SW480 (cell line): ENCODE data around the gene SLC8A3.
"Not testable (repeated sequence)": the region's sequence is repeated elsewhere in the genome, so short reads cannot be mapped to it uniquely, and the experiment has no call there.

Experiments used
- DNase-seq: peaks from one replicate; pipeline ENCODE4 v3.0.0-alpha.2; 2016; ENCODE audit warnings: low spot score

Gene SLC8A3, protein sequence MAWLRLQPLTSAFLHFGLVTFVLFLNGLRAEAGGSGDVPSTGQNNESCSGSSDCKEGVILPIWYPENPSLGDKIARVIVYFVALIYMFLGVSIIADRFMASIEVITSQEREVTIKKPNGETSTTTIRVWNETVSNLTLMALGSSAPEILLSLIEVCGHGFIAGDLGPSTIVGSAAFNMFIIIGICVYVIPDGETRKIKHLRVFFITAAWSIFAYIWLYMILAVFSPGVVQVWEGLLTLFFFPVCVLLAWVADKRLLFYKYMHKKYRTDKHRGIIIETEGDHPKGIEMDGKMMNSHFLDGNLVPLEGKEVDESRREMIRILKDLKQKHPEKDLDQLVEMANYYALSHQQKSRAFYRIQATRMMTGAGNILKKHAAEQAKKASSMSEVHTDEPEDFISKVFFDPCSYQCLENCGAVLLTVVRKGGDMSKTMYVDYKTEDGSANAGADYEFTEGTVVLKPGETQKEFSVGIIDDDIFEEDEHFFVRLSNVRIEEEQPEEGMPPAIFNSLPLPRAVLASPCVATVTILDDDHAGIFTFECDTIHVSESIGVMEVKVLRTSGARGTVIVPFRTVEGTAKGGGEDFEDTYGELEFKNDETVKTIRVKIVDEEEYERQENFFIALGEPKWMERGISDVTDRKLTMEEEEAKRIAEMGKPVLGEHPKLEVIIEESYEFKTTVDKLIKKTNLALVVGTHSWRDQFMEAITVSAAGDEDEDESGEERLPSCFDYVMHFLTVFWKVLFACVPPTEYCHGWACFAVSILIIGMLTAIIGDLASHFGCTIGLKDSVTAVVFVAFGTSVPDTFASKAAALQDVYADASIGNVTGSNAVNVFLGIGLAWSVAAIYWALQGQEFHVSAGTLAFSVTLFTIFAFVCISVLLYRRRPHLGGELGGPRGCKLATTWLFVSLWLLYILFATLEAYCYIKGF

DNA sequence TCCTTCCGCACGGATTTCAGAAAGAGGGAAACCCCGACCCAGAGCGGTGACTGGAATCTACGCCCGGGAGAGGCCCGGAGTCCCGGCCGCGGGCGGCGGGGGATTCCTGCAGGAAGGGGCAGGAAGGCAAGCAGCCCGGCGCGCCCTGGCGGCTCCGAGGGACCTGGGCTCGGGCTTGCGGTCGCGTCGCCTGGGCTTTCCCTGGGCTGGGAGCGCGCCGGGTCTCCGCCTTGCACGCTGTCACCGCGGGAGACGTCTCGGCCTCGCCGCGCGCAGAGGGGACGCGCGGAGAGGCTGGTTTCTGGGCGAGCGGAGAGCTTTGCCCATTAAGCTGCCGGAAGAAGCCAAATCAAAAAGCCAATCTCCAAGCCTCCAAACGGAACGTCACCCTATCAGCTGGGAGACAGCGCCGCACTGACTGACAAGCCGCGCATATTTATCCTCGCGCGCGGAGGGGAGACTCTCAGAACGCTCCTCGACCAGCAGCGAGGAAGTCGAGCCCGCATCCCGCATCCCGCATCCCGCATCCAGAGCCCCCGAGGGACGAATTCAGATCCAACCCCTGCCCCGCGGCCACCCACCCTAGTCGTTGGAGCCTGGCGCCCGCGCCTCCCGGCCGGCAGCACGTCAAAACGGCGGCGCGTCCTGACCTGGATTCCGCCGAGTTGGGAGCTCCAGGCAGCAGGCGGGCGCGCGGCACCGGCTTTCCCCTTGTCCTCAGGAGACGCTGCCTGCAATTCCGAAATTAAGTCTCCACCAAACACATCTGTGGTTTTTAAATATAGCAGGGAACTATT, at the start of gene SLC8A3:
Gene SLC8A3, minus strand, starts transcription at position 293 of the 797 bp plus-strand sequence. CDS start 20,529 bp downstream, outside the sequence.
- DNase-seq, result peak; percentile 68

DNA sequence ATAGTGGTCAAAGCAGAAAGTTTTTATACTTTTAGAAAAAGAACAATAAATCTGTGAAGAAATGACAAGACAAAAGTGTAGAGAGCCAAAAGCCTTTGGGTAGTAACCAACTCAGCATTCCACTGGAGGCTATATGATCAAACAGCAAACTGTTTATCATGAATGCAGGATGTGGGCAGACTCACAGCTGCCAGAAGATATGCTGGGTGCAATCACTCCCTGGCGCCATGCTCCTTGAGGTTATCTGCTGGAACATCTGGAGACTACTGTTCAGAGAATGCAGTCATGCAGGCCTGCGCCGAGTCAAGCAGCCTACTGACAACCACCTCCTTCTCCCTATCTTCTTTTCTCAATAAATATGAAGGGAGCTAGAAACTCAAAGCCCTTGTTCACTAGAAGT, 49.0 kb upstream of the SLC8A3 start:
- no peak for DNase-seq

DNA sequence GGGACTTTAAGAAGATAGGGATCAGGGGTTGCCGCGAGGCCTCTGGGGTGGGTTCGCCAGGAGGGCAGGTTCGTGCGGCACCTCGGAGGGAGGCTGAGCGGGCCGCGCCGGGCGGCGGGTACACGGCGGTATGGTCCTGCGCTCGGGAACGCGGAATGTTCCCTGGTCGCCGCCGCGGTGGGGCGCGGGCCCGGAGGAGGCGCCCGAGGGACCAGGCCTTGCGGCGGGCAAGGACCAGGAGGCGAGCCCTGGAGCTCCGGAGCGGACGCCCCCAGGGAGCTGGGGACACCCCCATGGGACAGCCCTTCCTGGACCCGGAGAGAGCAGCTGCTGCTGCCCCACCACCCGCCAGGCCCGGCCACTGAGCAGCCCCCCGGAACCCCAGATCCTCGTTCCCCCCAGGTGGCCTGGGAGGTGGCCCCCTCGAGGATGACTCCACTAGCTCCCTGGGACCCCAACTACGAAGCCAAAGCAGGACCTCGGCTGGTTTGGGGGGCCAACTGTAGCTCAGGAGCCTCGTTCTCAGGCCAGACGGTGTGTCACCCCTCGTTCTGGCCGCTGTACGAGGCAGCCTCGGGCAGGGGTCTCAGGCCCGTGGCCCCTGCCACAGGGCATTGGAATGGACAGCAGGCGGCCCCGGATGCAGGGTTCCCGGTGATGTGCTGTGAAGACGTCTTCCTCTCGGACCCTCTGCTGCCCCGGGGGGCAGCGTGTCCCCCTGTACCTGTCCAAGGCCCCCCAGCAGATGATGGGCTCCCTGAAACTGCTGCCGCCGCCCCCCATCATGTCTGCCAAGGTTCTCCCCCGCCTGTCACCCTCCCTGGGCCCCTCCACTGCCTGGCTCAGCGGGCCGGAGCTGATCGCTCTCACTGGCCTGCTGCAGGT, 45.6 kb upstream of the SLC8A3 start:
- DNase-seq, result no peak

DNA sequence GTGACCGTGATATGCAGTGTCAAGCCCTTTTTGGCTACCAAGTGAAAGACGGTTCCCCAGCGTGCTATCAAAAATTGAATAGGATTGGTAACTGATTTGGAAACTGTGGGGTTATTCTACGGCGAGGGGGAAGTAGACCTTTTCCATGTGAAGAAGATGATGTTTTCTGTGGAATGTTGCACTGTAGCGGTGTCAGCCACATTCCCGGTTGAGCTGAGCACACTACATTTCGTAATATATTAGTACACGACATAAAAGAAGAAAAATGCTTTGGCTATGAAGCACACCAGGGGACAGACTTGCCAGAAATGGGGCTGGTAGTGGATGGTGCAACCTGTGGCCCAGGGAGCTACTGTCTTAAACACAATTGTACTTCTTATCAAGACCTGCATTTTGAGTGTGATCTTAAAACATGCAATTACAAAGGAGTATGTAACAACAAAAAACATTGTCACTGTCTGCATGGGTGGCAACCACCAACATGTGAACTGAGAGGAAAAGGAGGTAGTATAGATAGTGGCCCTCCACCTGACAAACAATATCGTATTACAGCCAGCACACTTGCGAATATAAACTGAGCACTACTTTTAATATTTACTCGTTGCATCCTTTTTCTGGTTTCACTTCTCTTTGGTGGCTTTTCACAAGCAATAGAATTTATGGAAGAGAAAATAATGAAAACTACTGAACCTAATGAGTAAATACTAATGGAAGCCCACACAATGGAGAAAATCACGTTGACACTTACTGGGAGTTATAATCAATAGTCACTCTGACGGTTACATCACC, 43.2 kb upstream of the SLC8A3 start:
- not testable (repeated sequence) for DNase-seq

DNA sequence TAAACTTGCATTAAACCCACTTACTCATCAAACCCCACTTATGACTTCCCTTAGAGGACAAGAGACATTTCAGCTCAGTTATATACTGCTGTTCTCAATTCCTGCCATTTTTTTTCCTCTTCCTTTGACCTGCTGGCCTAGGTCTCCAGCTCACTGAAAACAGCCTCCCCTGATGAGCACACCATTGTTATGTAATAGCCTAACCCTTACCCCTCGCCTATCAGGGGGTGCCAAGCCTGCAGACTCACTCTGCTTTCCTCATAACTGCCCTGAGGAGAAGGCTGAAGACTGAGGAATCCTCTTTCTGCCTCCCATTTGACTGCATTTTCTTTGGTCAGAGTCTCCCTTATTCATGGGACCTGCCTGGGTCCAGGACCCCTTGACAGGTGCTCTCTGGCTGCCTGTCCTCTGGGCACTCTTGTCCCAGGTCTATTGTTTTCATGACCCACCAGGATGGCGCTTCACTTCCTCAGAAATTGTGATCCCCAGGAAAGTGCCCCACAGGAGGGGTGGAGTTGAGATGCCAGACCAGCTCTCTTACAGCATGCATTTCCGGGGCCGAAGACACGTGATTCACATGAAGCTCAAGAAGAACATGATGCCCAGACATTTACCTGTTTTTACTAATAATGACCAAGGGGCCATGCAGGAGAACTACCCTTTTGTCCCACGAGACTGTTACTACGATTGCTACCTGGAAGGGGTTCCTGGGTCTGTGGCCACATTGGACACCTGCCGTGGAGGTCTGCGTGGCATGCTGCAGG, 41.3 kb upstream of the SLC8A3 start:
- DNase-seq, result not testable (repeated sequence)

DNA sequence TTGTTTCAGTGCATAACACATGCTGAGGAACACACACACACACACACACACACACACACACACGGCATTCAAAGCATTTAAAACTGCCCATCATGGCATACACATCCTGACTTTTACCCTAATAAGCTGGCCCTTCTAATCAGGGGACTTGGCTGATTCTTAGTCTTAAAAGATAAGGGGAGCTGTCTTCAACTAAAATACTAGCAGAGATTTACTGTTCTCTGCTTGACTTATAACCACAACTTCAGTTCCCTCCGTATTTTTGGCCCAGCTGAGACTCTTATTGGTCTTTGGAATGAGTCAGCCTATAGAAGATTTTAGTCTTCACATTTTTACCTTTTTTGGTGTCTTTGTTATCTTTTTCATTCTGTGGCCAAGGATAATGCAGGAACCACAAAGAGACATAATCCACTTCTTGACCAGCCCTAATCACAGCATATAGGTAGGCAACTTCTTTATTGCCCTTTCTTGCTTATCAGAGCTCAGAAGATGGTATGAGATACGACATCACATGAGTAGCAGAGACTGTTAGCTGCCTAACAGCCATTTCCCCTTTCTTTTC, 25.1 kb upstream of the SLC8A3 start:
- DNase-seq, result no peak

DNA sequence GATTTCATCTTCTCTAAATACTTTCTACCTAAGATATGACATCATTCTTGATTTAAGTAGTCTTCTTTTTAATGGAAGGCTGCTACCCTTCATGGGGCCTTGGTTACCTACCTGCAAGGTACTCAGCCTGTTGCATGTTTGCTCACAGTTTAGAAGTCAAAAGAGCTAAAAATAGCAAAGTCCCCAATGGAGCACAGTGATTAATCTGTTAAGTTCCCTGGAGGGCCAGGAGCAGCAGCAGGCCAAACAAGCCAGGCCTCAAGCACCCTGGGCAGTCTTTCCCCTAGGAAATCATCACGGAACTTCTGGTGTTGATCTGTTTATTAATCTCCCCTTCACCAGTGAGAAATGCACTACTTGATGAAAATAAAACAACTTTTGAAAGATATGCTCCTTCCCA, 24.0 kb upstream of the SLC8A3 start:
- DNase-seq, result no peak

DNA sequence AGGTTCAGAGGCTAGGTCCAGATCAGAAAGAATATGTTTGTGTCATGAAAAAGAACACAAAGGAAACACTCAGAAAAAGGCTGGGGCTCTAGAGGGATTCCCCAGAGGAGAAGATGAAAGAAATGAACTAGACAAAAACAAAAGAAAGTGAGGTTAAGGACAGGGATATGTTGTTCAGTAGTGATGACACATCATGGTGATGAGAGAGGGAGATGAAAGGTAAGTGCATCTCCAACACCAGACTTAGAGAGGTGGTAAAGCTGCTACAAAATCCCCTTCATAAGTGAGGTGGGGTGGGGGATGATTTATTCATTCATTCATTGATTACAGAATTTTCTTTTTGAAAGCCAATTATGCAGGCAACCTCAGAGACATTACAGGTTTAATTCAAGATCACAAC, 19.6 kb upstream of the SLC8A3 start:
- no peak for DNase-seq

DNA sequence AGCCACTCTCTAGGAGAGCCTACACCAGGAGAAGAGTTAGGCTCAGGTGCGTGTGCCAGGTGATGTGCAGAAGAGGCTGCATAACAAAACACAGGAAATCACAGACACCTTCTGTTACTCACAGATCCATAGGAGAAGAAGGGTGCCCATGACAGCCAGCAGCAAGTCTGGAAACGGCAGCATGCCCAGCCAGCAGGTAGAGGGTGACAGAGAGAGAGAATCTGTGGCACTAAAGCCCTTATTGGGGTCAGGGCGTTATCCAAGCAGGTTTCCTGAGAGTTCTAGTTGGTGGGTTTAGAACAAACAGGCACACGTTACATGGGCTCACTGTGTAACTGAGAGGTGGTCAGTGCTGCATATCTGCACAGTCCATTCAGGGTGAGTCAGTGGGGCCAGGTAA, 14.9 kb upstream of the SLC8A3 start:
- DNase-seq, result no peak

DNA sequence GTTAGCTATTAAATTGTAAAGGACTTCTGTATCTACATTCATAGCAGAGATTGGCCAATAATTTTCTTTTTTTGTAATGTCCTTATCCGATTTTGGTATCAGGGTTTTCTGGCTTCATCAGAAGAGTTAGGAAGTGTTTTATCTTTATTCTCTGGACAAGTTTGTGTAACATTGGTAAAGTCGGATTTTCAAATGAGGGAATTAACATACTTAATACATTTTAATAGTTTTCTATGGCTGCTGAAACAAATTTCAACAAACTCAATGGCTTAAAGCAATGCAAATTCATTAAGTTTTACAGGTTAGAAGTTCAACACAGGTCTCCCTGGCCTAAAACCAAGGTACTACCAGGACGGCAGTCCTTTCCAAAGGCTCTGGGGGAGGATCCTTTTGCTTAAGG, 13.2 kb upstream of the SLC8A3 start:
- no peak for DNase-seq

DNA sequence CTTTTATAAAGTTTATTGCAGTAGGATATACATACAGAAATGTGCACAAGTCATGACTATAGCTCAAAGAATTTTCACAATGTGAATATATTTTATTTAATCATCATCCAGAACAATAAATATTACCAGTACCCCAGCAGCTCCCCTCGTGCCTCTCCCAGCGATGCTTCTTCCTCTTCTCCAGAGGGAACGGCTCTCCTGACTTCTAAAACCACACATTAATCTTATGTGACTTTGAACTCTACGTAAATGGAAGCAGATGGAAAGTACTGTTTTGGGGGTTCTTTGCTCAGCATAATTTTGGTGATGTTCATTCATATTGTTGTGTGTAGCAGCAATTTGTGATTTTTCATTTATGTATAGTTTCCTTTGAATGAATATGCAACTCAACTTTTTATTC, 4.6 kb upstream of the SLC8A3 start:
- DNase-seq, result no peak

DNA sequence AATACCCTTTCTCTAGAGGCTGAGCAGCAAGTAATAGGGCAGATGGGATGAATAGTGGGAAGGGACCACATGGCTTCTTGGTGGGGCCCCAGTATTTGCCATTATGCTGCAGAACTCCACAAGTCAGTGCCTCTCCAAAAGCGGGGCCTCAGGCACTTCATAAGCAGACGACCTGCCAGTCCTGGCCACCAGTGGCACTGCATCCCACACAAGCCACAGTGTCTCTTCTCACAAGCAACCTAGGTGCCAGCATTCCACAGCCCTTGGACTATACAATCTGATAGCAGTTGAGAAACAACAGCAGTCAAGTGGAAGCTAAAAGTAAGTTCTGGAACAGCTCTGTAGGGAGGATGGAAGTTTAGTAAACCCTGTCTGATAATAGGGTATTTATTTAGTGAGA, 4.2 kb upstream of the SLC8A3 start:
- DNase-seq, result peak; percentile 37

DNA sequence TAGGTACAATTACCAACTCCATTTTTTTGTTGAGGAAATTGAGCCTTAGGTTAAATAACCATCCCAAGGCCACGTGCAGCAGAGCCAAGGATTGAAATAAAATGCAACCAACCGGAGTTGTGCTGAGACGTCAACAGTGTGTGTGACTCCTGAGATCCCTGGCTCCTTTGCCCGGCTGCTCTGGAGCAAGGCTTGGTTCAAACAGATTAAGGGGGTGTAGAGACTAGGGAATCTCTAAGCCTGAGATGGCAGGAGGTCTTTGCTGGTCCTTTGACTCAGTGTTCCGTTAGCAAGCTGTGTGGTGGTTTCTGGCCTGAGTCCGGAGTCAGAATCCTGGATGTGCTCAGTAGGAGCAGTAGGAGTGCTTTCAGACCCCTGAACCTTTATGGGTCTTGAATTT, 1.4 kb upstream of the SLC8A3 start:
- no peak for DNase-seq

DNA sequence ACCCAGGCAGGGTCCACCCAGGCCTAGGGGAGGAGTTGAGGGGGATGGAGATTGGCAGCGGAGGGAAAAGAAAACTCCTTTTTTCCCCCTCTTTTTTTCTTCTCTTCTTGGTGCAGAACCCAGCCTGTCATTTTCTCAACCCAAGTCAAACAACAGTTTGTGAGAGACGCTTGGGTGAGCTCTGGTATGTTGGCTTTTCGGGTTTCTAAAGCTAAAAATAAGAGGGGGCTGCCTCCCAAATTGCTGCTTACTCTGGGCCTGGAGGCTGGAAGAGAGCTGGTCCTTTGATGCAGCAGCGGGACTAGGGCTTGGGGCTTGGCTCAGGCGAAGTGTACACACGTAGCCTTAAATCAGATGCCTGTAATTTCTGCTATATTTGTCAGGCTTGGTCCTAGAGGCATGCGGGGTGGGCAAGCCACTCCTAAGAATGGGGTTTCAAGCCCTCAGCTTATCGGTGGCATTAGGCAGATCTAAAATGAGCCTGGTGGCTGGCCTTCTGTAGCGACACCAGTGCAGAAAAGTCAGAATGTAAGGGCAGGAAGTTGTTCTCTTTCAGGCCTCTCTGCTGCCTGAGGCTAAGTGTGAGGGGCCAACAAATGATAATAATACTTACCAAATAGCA, 816 bp upstream of the SLC8A3 start:
- no peak for DNase-seq

DNA sequence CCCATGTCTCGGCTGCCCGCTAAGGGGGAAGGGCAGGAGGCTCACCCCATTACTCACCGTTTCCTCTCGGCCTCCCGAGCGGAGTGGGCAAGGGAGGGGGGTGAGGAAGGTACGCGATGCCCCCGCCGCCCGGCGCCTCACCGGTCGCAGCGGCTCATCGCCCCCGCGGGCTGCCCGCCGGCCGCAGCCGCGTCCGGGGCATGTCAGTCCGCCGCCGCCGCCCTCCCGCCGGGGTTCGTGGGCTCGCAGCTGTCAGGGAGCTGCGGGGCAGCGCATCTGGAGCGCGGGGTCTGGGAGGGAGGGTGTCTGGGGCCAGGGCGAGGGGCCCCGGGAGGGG, 461 bp downstream of the SLC8A3 start:
- no peak for DNase-seq

DNA sequence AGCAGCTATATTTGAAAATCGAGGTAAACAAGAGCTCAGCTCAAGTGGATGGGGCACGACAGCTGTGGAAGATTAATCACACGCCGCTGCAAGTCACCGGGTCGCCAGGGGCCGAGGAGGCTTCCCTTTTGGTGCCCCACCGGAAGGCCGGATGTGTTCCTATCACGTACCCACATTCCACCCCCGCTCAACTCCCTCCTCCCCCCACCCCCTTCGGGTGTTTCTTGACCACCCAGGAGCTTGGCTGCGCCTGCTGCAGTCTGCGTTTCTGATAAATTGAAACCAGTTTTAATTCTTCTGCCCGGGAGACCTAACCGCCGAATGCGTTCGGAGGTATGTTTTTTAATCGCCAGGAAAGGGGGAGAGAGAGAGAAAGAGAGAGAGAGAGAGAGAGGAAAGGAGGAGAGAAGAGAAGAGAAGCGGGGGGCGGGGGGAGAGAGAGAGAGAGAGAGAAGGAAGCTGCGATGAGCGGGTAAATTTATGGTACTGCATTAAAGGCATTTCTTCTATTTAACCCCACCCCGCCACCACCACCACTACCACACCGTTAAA, 1.8 kb downstream of the SLC8A3 start:
- no peak for DNase-seq

DNA sequence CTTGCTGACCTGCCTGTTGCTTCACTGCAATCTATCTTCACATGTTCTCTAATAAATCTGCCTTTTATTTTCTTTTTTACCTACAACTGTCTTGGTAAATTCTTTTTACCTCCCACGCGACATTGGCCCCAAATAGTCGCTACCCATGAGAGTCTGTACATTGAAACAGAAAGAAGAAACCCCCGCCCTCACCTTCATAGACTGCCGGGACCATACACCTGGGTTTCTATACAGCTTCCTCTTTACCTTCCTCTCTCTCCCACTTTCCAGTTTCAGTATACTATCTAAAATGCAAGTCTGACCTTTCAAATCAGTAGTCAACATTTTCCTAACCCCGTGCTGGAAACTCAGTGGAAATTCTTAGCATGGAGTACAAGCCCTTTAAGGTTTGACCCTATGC, 4.8 kb downstream of the SLC8A3 start:
- DNase-seq, result no peak

DNA sequence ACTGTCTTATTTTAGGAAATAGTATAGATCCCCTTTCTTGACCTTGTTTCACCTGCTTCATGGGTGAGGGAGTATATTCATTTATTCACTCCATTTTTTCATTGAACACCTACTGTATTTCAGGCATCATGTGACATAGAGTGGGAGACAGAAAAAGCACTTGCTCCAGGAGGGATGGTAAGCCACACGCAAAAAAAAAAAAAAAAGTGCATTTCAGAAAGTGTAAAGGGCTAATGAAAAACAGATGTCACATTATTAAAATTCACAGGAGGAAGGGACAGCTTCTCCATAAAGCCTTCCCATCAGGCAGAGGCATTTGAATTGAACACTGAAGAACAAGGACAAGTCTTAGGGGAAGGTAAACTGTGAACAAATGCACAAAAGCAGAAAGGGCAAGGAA, 7.5 kb downstream of the SLC8A3 start:
- DNase-seq, result no peak

DNA sequence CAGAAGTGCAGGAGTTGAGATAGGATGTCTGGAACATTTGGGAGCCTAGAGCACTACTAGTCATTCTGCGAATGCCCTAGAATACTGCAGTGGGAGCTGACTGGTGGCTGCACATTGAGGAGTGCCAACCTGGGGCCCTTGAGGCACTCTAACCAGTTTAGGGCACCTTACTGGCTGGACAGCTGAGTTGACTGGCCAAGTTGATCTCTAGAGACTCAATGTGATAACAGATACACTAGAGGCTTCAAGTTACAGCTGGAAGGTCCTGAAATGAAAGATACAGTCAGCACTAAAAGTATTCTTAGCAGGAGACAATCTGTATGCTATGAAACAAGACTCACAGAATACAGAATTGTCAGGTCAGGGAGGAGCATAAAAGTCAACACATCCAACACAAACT, 8.0 kb downstream of the SLC8A3 start:
- no peak for DNase-seq
